Stimulated activated CD4-positive, alpha-beta T cell treated with anti-CD3 and anti-CD28 coated beads, Interleukin-1b, Interleukin-23, amount 100 ng/mL, for 4 hours (primary cell): ENCODE results near the gene ADGRF1.
"Not testable (repeated sequence)": the region's sequence is repeated elsewhere in the genome, so short reads cannot be mapped to it uniquely, and the experiment has no call there.

Experiments used
- DNase-seq, 2 donors: peaks; one replicate each; pipeline ENCODE4 v3.0.0-alpha.2; 2020; ENCODE audit warnings: low read depth in 2 of 2

Gene ADGRF1

DNA sequence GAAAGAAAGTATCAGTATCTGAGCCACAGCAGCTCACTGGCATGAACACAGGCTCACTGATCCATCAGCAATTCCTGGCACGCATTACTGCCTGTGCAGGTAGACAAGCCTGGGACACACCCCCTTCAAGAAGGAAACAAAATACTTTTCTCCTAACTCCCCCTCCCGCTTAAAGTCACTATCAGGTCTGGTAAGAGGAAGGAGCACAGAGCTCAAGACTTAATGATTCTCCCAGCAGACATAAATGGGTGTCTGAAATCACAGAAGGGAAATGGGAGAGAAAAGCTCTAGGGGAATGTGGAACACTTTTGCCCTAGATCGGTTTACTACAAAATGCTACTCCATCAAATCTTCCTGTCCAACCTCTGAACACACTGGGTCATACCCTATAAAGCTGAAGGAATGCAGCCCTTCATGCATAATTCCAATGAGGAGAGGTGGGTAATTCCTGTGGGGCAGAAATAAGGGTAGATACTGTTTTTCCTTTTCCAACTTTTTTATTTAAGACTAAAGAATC, at the start of gene ADGRF1:
Gene ADGRF1 (minus strand): TSS at position 58 of the 517 bp plus-strand sequence. CDS start 13,271 bp downstream, outside the sequence.
- no peak for DNase-seq

DNA sequence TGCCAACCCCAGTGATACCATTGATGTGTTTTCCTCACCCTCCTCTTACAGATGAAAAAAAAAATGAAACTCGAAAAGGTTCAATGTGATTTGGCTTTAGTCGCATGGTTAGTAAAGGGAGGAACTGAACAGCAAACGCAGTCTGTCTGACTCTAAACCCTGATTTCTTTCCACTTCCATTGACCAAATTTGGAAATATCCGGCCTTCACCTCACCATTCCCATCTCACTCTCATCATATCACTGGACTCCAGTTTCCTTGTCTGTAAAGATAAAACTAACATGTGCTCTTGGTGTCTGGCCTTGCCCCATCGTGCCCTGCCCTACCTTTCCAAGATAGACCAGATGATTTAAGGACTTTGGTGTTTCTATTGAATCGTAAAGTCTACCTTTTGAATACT, 48.7 kb upstream of the ADGRF1 start:
- no peak for DNase-seq

DNA sequence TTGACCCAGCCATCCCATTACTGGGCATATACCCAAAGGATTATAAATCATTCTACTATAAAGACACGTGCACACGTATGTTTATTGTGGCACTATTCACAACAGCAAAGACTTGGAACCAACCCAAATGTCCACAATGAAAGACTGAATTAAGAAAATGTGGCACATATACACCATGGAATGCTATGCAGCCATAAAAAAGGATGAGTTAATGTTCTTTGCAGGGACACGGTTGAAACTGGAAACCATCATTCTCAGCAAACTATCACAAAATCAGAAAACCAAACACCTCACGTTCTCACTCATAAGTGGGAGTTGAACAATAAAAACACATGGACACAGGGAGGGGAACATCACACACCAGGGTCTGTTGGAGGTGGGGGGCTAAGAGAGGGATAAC, 47.3 kb upstream of the ADGRF1 start:
- not testable (repeated sequence) for DNase-seq

DNA sequence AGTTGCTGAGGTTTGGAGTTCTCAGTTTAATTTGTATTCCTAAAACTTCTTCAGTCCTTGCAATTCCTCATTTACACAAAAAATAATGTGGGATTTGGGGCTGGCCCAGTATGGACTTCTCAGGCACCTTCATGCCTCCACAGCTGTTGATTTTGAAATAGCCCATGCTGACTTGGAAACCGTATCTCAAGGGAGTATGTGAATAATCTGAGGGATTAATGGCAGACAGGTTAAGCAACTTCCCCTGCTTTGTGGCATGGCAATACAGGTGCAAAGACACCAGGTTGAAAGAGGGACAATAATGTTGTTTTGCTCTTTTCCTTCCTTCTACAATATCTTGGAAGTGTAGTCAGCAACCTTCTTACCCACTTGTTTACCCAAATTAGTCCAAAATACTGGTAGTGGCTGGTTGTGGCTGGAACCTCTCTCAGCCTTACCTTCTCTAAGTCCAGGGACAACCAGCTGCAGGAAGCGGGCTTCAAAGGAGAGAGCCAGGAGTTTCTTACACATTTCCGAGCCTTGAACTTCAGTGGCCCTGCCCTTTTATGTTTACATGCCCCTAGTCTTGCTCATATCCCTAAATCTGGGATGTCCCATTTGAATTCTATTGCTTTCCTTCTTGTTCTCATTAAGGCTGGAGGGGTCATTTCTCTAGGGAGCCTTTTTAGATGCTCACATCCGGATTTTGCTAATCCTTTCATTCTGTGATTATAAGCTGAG, 44.1 kb upstream of the ADGRF1 start:
- no peak for DNase-seq

- DNase-seq: no peak
Measured at GRCh38 chr6:47084610-47085009, 42.5 kb upstream of the ADGRF1 start.

DNA sequence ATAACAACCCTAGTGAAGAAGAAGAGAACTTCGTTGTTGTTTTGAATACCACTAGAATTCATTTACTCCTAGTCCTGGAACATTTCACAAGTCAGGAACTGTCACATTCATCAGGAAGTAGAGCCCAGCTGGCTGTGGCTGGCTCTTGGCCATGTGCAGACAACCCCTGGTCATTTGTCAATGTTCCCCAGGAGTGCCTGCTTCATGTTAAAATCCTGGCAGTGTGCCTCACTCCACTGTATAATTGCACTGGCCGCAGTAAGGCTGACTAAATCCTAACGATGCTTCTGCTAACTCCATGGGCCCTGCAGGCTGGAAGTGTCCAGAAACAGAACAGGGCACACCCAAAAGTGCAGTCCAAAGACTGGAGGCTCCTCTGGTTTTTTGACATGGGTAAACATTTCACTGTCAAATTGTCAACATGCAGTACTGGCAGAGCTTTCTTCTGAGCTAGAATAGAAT, 41.5 kb upstream of the ADGRF1 start:
- no peak for DNase-seq

- DNase-seq: no peak
Measured at GRCh38 chr6:47080083-47080596, 38.0 kb upstream of the ADGRF1 start.

DNA sequence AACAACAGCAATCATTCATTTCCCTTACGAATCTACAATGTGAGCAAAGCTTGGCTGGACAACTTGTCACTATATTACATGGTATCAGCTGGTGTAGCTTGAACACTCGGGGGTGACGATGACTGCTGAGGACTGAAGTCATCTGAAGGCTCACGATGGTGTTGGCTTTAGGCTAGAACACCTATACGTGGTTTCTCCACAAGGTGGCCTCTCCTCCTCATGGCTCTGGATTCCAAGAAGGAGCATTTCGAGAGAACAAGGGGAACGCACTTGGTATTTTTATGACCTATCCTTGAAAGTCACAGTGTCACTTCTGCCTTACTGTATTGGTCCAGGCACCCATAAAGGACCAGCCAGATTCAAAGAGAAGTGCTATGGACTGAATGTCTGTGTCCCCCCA, 37.5 kb upstream of the ADGRF1 start:
- no peak for DNase-seq

DNA sequence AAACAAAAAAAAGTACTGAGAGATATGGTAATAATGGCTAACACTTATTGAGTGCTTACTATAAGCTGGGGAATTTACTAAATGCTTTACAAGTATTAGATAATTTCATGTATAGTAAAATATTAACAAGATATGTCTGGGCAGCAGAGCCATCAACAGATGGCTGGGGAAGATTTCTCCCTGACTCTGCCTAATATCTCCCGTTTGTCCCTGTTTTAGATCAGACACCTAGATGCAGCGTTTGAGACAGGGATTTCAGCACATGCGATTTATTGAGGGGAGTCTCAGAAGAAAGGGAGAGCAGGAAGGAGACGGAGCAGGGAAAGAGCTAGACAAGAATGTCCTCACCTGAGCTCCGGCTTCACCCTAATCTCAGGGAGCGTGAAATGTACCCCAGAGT, 36.9 kb upstream of the ADGRF1 start:
- DNase-seq: no peak

DNA sequence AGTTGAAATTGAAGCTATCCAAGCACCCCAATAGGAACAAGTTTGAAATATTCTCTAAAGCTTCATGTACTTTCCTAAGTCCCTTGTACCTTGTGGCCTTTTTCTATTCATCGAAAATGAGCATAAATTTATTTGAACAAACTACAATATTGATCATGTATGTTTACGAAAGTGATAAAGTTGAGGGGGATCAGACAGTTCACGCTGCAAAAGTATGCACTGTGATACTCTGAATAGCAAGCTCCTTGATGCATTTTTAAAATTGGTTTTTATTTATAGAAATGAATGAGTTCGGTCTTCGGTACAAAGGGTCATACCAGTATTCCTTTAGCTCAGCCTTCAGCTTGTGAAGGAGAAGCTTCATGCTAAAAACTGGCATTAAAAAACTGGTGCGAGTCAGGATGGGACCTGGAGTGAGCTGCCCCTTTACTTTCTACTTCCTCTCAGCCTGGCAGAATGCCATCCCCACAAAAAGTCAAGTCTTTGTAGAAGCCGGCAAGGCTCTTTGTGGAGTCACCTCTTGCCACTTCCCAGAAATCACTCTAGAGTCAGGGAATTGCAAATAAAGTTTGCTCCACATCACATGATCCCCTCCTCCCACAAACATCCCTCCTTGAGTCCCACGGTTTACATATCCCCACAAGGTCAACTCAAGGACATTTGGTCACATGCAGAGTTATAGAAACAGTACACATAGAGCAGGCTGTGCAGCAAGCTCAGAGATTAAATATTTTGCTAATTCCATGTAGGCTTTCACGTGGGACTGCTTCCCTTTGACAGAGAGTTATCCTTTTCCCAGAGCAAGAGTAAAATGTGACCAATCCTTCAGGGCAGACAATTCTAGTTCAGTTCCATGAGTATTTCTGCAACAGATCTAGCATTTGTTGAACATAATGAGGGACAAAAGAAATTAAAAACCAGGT, 34.6 kb upstream of the ADGRF1 start:
- no peak for DNase-seq

- DNase-seq: no peak
Measured at GRCh38 chr6:47075741-47076421, 33.7 kb upstream of the ADGRF1 start.

DNA sequence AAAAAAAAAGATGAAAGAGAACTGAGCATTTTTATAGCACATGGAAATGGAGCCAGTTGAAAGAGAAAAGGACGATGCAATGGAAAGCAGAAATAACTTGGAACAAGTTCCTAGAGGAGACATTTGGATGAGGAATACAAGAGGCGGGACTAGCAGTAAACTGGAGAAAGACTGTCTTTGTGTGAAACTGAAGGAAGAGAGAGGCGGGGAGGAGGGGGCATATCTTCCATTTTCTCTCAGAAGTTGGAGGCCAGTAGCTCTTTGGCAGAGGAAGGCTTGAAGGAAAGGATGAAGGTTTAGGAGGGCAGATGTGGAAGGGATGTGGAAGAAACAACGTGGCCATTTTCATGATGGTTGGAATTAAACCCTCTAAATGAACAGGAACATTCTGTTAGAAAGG, 33.0 kb upstream of the ADGRF1 start:
- no peak for DNase-seq

DNA sequence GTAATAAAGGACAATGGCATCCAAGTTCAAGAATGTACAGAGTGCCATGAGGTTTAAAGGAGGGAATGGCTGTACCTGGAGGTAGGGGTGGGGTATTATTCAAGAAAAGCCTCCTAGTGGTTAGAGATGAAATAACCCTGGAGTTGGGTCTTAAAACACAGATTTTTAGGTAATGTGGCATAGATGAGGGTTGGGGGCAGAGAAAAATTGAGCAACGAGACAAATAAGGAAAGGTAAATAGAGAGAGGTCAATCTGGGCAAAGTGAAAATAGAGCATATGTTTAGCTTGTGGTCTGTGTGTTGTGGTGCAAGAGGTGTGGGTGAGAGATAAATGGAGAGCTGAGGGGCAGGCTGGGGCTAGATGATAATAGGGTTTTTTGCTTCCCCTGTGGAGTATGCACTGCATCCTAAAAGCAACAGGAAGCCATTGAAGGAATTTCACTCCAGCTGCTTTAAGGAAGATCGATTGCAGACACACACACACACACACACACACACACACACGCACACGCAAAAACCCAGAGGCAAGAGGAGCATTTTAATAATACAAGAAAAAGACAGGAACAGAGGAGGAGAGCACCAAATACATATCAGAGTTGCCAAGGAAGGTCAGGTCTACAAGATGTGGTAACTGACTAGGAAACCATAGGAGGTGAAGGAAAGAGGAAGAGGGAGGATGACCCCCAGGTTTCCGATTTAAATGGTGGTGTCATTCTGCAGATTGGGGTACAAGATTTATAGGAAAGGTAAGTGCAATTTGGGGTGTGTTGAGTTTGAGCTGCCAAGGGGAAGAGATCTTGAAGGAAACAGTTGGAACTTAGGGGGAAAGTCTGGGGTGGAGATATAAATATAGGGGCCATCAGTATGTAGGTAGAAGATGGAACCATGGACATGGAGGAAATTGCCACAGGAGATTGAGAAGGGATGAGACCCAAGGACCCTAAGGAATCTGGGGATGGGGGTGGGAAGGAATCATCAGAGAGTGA, 31.3 kb upstream of the ADGRF1 start:
- DNase-seq: no peak

DNA sequence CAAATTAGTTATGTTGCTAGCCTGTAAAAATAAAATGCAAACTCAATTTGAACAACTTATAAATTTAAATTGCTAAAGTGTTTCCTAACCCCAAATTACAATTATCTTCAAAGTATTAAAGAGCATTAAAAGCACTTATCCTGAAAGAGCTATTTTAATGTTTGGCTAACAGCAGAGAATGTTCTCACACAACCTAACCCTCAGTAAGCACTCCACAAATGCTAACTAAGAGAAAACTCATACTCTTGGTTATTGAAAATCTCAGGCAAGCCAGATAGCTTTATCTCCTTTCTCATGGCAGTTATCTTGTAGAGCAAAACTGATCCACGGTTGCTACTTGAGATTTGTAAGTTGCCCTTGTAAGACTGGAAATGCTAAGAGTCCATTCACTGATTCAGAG, 30.5 kb upstream of the ADGRF1 start:
- no peak for DNase-seq

DNA sequence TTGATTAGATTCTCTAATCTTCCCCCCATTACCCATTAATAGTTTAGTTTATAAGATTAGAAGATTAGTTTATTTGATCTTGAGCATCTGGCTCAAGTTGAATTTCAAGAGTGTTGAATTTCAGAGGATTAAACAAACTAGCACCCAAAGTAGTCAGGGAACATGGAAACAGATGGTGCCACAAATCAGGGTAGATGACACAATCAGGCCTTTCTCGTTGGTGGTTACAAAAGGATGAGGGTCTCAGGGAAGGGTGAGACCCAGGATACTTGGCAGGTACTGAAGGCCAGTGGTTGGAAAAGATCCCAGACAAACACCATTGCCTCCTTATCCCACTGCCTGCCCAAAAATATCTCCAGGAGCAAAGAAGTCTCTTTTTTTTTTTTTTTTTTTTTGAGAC, 29.5 kb upstream of the ADGRF1 start:
- DNase-seq: no peak

DNA sequence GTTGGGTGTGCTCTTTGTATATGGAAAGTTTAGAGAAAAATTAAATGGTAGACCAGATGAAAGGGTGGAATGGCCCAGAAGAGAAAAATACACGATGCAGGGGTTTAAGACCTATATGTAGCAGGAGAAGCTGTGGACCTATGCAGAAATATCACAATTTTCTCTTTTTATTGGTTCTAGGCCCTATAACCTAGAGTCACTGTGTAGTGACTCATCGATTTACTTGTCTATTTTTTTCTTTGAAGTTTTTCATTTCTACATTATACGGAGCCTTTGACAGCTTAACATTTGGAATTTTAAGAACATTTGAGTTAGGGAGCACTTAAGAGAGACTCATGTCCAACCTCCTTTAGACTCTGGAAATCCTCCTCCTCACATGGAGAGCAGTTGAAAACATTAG, 28.3 kb upstream of the ADGRF1 start:
- DNase-seq: no peak

DNA sequence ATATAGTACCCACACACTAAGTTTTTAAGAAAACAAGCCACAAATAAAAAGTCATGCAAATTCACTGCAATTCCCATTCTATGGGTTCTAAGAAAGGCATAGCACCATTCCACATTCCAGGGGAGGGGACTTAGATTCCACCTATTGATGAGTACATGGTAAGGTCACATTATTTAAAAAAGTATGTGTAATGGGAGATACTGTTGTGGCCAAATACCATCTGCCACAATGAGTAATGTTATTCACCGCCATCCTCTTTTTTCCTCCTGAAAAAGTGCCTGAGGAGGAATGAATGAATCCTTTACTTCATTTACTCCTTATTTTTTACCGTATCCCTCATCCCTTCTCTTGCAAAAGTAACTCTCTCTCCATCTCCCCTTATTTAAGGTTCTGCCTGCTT, 27.0 kb upstream of the ADGRF1 start:
- DNase-seq: no peak

- DNase-seq: no peak
Measured at GRCh38 chr6:47066418-47066817, 24.3 kb upstream of the ADGRF1 start.

GRCh38 chr6:47064274-47064673, 22.1 kb upstream of the ADGRF1 start:
- DNase-seq: no peak

DNA sequence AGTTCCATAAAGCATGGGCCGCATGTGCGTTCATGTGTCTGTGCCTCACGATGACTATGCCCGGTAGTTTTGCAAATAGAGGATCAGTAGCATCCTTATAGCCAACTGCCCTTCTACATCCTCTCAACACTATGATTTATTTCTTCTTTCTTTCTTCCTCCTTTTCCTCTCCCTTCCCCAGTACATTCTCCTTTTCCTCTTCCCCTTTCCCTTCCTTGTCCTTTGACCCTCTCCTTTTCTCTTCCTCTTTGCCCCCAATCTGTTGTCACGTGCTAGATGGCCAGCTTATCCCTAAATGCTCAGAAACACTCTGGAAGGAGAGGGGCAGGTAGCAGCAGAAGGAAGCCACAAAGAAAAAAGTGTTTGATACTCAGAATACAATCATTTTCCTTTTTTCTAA, 20.2 kb upstream of the ADGRF1 start:
- DNase-seq: no peak
